H1 (cell line): ENCODE results near the gene LOXHD1. TPM values are rescaled to one million over a fixed set of nuclear protein-coding genes. Genes with fewer than 3 reads are reported as not detected.
A peak's percentile ranks its signal among the peaks of the same experiment; 100 is the strongest.

ENCODE experiments used
- CTCF ChIA-PET: fragments of 300-600 bp; sonication (Branson Sonifier 250); formaldehyde crosslinking; loops from one replicate; lab custom pipeline; 2021; ENCODE audit not compliant: partially characterized antibody; lab: Charles Lee
- POLR2A ChIA-PET: fragments of 300-600 bp; sonication (Branson Sonifier 250); formaldehyde crosslinking; loops from one replicate; lab custom pipeline; 2021; ENCODE audit warnings: inconsistent platforms; ENCODE audit not compliant: partially characterized antibody; lab: Charles Lee
- DNase-seq, 2 experiments: peaks; one replicate each; pipeline versions ENCODE4 v3.0.0 to v3.0.0-alpha.2; 2010 to 2022; ENCODE audit warnings: low spot score in 2 of 2, low read depth in 1 of 2, mixed read lengths in 1 of 2
- FAIRE-seq: peaks from 2 replicates; lab custom pipeline; 2011; peaks lifted over from hg19 to GRCh38; lab: Jason Lieb, UNC
- H2AFZ ChIP-seq: 2 replicates; pipeline ENCODE4 v1.8.1; 2012; ENCODE audit warnings: low read length, inconsistent platforms
- H2AK5ac ChIP-seq: 2 replicates; pipeline ENCODE4 v1.6.1; 2013; ENCODE audit warnings: low read depth, low read length
- H2BK120ac ChIP-seq: replicated peaks from 2 replicates; pipeline ENCODE3; 2013; ENCODE audit warnings: low read depth, low read length, inconsistent platforms
- H2BK12ac ChIP-seq: 2 replicates; pipeline ENCODE4 v1.6.1; 2013; ENCODE audit warnings: low read depth, low read length
- H2BK15ac ChIP-seq: 2 replicates; pipeline ENCODE4 v1.6.1; 2013; ENCODE audit warnings: low read length
- H2BK20ac ChIP-seq: 2 replicates; pipeline ENCODE4 v1.6.1; 2013; ENCODE audit warnings: low read length
- H2BK5ac ChIP-seq: 2 replicates; pipeline ENCODE4 v1.6.1; 2013; ENCODE audit warnings: low read depth, low read length
- H3K14ac ChIP-seq: 2 replicates; pipeline ENCODE4 v1.6.1; 2013; ENCODE audit warnings: inconsistent platforms; ENCODE audit not compliant: insufficient read length
- H3K18ac ChIP-seq: 2 replicates; pipeline ENCODE4 v1.6.1; 2013; ENCODE audit warnings: low read length; ENCODE audit errors: extremely low read depth
- H3K23ac ChIP-seq: 2 replicates; pipeline ENCODE4 v1.6.1; 2013; ENCODE audit warnings: inconsistent platforms; ENCODE audit not compliant: insufficient read length
- H3K23me2 ChIP-seq: 2 replicates; pipeline ENCODE4 v1.6.1; 2013; ENCODE audit warnings: low read depth, low read length
- H3K27ac ChIP-seq: 2 replicates; pipeline ENCODE4 v1.6.1; 2011; ENCODE audit warnings: low read depth, low read length, inconsistent platforms
- H3K27me3 ChIP-seq, 4 experiments: replicated peaks in 1 of 4; 1 replicate in 1 of 4; 2 replicates in 3 of 4; pipeline versions ENCODE4 v1.6.1 to v1.8.1; 2011 to 2013; ENCODE audit warnings: low read length in 3 of 4, mild to moderate bottlenecking in 3 of 4, inconsistent platforms in 2 of 4, mixed read lengths in 2 of 4, moderate library complexity in 1 of 4; ENCODE audit not compliant: control insufficient read depth in 3 of 4, insufficient read depth in 3 of 4; ENCODE audit errors: extremely low read depth in 1 of 4
- H3K36me3 ChIP-seq, 4 experiments: 2 replicates each; pipeline versions ENCODE4 v1.6.1 to v1.8.1; 2011 to 2013; ENCODE audit warnings: mild to moderate bottlenecking in 4 of 4, low read length in 3 of 4, moderate library complexity in 2 of 4, control low read depth in 1 of 4, inconsistent platforms in 1 of 4; ENCODE audit not compliant: insufficient read depth in 4 of 4, control insufficient read depth in 2 of 4
- H3K4ac ChIP-seq: replicated peaks from 2 replicates; pipeline ENCODE3; 2013; ENCODE audit warnings: low read length, low read depth, mixed read lengths, inconsistent platforms; ENCODE audit not compliant: insufficient read length
- H3K4me1 ChIP-seq, 4 experiments: replicated peaks in 1 of 4; 1 replicate in 1 of 4; 2 replicates in 3 of 4; pipeline versions ENCODE4 v1.6.1 to v1.8.1; 2011 to 2013; ENCODE audit warnings: low read length in 3 of 4, inconsistent platforms in 2 of 4, mixed read lengths in 1 of 4; ENCODE audit not compliant: insufficient read depth in 4 of 4, control insufficient read depth in 3 of 4
- H3K4me2 ChIP-seq, 2 experiments: 2 replicates each; pipeline versions ENCODE4 v1.6.1 to v1.8.1; 2011 to 2013; ENCODE audit warnings: low read depth in 2 of 2, low read length in 2 of 2, control low read depth in 1 of 2, inconsistent platforms in 1 of 2, mild to moderate bottlenecking in 1 of 2; ENCODE audit not compliant: insufficient read depth in 1 of 2
- H3K4me3 ChIP-seq, 4 experiments: fragments of 200-600, 300-600 bp in 1 of 4; sonication (generic), shearing (Covaris generic), sonication (Bioruptor Twin) in 1 of 4; 2 replicates each; pipeline versions ENCODE4 v1.5.1 to v1.8.1; 2011 to 2016; ENCODE audit warnings: low read length in 4 of 4, low read depth in 3 of 4, control low read depth in 2 of 4, inconsistent platforms in 2 of 4, mild to moderate bottlenecking in 2 of 4, mixed read lengths in 1 of 4, moderate library complexity in 1 of 4; ENCODE audit not compliant: insufficient read depth in 2 of 4; ENCODE audit errors: extremely low read depth in 1 of 4
- H3K56ac ChIP-seq: replicated peaks from 2 replicates; pipeline ENCODE3; 2013; ENCODE audit warnings: low read depth, mild to moderate bottlenecking, mixed read lengths, low read length, inconsistent platforms; ENCODE audit not compliant: insufficient read length
- H3K79me1 ChIP-seq: 2 replicates; pipeline ENCODE4 v1.6.1; 2013; ENCODE audit warnings: low read depth, low read length, control low read depth
- H3K79me2 ChIP-seq, 2 experiments: 2 replicates each; pipeline versions ENCODE4 v1.6.1 to v1.8.1; 2012 to 2013; ENCODE audit warnings: low read length in 2 of 2, mild to moderate bottlenecking in 2 of 2, inconsistent platforms in 1 of 2; ENCODE audit not compliant: insufficient read depth in 2 of 2, control insufficient read depth in 1 of 2
- H3K9ac ChIP-seq, 4 experiments: replicated peaks in 1 of 4; 1 replicate in 1 of 4; 2 replicates in 3 of 4; pipeline versions ENCODE4 v1.6.1 to v1.8.1; 2011 to 2013; ENCODE audit warnings: low read depth in 3 of 4, low read length in 3 of 4, control low read depth in 2 of 4, mild to moderate bottlenecking in 2 of 4, moderate library complexity in 2 of 4, inconsistent platforms in 1 of 4; ENCODE audit errors: extremely low read depth in 1 of 4
- H3K9me3 ChIP-seq, 2 experiments: 2 replicates each; pipeline versions ENCODE4 v1.6.1 to v1.8.1; 2012 to 2013; ENCODE audit warnings: mild to moderate bottlenecking in 2 of 2, moderate library complexity in 2 of 2, control low read depth in 1 of 2, inconsistent platforms in 1 of 2, low read depth in 1 of 2, low read length in 1 of 2, mixed read lengths in 1 of 2; ENCODE audit not compliant: insufficient read depth in 2 of 2
- H4K20me1 ChIP-seq, 2 experiments: replicated peaks in 1 of 2; 2 replicates each; pipeline versions ENCODE3 to v1.8.1; 2011 to 2013; ENCODE audit warnings: inconsistent platforms in 2 of 2, low read length in 2 of 2, mild to moderate bottlenecking in 1 of 2; ENCODE audit not compliant: insufficient read depth in 2 of 2, control insufficient read depth in 1 of 2
- H4K5ac ChIP-seq: 2 replicates; pipeline ENCODE4 v1.6.1; 2013; ENCODE audit warnings: low read length, low read depth, mixed read lengths, inconsistent platforms; ENCODE audit not compliant: insufficient read length
- H4K8ac ChIP-seq: 2 replicates; pipeline ENCODE4 v1.8.0; 2013; ENCODE audit warnings: mild to moderate bottlenecking, moderate library complexity, low read length, inconsistent platforms; ENCODE audit not compliant: insufficient read depth; ENCODE audit errors: extremely low read depth
- H4K91ac ChIP-seq: replicated peaks from 2 replicates; pipeline ENCODE3; 2013; ENCODE audit warnings: low read length, mixed read lengths, inconsistent platforms; ENCODE audit not compliant: insufficient read length
- ASH2L ChIP-seq: fragments of 200-600, 300-600 bp; sonication (generic); IDR thresholded peaks from one replicate; pipeline ENCODE4 v1.7.1; 2017; ENCODE audit warnings: low read length
- CBX8 ChIP-seq: fragments of 300-800, 300-1000 bp; sonication (generic); IDR thresholded peaks from 2 replicates; pipeline ENCODE4 v1.7.1; 2016; ENCODE audit warnings: low read depth, low read length, borderline replicate concordance
- CREB1 ChIP-seq: IDR thresholded peaks from 2 replicates; pipeline ENCODE4 v1.6.1; 2012; ENCODE audit warnings: inconsistent platforms
- HDAC2 ChIP-seq, 2 experiments: fragments of 300-600 bp in 1 of 2; sonication (generic) in 1 of 2; IDR thresholded peaks; 2 replicates each; pipeline ENCODE4 v1.6.1; 2011 to 2012; ENCODE audit warnings: low read depth in 2 of 2, low read length in 2 of 2, mild to moderate bottlenecking in 2 of 2, moderate library complexity in 2 of 2, borderline replicate concordance in 1 of 2, inconsistent platforms in 1 of 2
- KDM1A ChIP-seq: fragments of 200-600, 300-600 bp; sonication (generic); IDR thresholded peaks from 2 replicates; pipeline ENCODE4 v1.7.1; 2016; ENCODE audit warnings: mild to moderate bottlenecking, low read length, borderline replicate concordance
- KDM4A ChIP-seq: IDR thresholded peaks from one replicate; pipeline ENCODE4 v1.7.1; 2012; ENCODE audit warnings: low read depth, mild to moderate bottlenecking, moderate library complexity, low read length, inconsistent platforms; ENCODE audit not compliant: severe bottlenecking
- KDM5A ChIP-seq: fragments of 200-600 bp; IDR thresholded peaks from 2 replicates; pipeline ENCODE4 v1.7.1; 2012; ENCODE audit warnings: mild to moderate bottlenecking, low read length, inconsistent platforms, mixed read lengths
- MAFK ChIP-seq: IDR thresholded peaks from 2 replicates; pipeline ENCODE4 v1.6.1; 2012; ENCODE audit warnings: low read depth, mild to moderate bottlenecking, improper control_type of control experiment, low read length
- POLR2AphosphoS5 ChIP-seq: IDR thresholded peaks from 2 replicates; pipeline ENCODE4 v1.6.1; 2011; ENCODE audit warnings: low read depth, low read length
- RAD21 ChIP-seq, 2 experiments: IDR thresholded peaks in 1 of 2; conservative IDR thresholded peaks in 1 of 2; 2 replicates each; pipeline ENCODE4 v1.6.1; 2011; ENCODE audit warnings: low read depth in 2 of 2, low read length in 2 of 2, improper control_type of control experiment in 1 of 2, inconsistent platforms in 1 of 2, mild to moderate bottlenecking in 1 of 2, moderate library complexity in 1 of 2
- RNF2 ChIP-seq: fragments of 200-900, 300-1000 bp; sonication (generic); IDR thresholded peaks from 2 replicates; pipeline ENCODE4 v1.7.1; 2016; ENCODE audit warnings: borderline replicate concordance, low read depth, mild to moderate bottlenecking, antibody characterized with exemption, low read length; ENCODE audit not compliant: poor library complexity, severe bottlenecking; ENCODE audit errors: missing control alignments
- TAF7 ChIP-seq: optimal IDR thresholded peaks from 2 replicates; pipeline ENCODE3; 2011; ENCODE audit warnings: low read depth, mild to moderate bottlenecking, inconsistent platforms, low read length, moderate library complexity, borderline replicate concordance
- TCF12 ChIP-seq: IDR thresholded peaks from 2 replicates; pipeline ENCODE4 v1.6.1; 2011; ENCODE audit warnings: low read depth, mild to moderate bottlenecking, low read length
- WGBS, 2 experiments: shearing (Covaris generic) in 1 of 2; methylation state at CpG; one replicate each; pipeline versions ENCODE4 v1.1.6 to v1.1.7; 2013 to 2015; ENCODE audit warnings: low lambda C conversion rate in 2 of 2, mixed read lengths in 2 of 2, inconsistent platforms in 1 of 2, low coverage in 1 of 2, missing lambda C conversion rate in 1 of 2; ENCODE audit not compliant: insufficient replicate concordance in 2 of 2, insufficient coverage in 1 of 2, insufficient read length in 1 of 2; ENCODE audit errors: extremely low coverage in 1 of 2, missing lambda C conversion rate in 1 of 2; 5-methylcytosine and 5-hydroxymethylcytosine counted together
- polyA plus RNA-seq, 7 experiments: library from polyadenylated mRNA; depleted of rRNA in 3 of 7; stranded (reverse) in 5 of 7; unstranded in 2 of 7; fragments of >200 nt in 5 of 7; fragments of 200-250 nt in 2 of 7; gene quantifications; 1 replicate in 5 of 7; 2 replicates in 1 of 7; 4 replicates in 1 of 7; pipeline versions ENCODE4 v1.2.1 to v1.2.3, GENCODE V29; 2011 to 2013; ENCODE audit warnings: missing spikeins in 2 of 7, mixed read lengths in 2 of 7
- total RNA-seq: library from RNA; stranded (reverse); fragmentation: NEBNext Ultra II Directional; extraction: Animal tissue kit (Norgen Biotek cat#: 25700); gene quantifications from 2 replicates; pipeline ENCODE4 v1.2.1, GENCODE V29; 2021

The LOXHD1 gene
- total and polyA plus RNA-seq, 2 of the 8 experiments (the other 6 are each of a cell fraction or from before 2014, with no cell fraction given) = 0.02 TPM; not detected in 1

GRCh38 chr18:46623541-46623940 lies 33.5 kb downstream of the LOXHD1 start:
- Histone ChIP-seq H3K4me1 (peaks cover 0 to 3% (median 0%) of the 10 kb centered on the region in 4 experiments; a peak in 1 of 7 replicates), H3K56ac (no peak overlapping the region), H4K20me1 (no peaks in the 10 kb centered on the region), H4K5ac (no peak overlapping the region), H3K14ac (no peak overlapping the region), H3K9me3 (no peaks in the 10 kb centered on the region), H4K91ac (peak overlapping the region; percentile 7), H3K18ac (no peak overlapping the region), H2BK5ac (peak overlapping the region; percentile 20; the same call in 1 of the 2 replicates), H3K27me3 (no peaks in the 10 kb centered on the region), H3K23ac (no peak overlapping the region), H2BK15ac (no peak overlapping the region), H3K4ac (peak overlapping the region; percentile 5), H3K9ac (no peak overlapping the region), H2AK5ac (no peak overlapping the region), H3K36me3 (no peaks in the 10 kb centered on the region), H2BK120ac (no peak overlapping the region), H2BK20ac (peak overlapping the region; percentile 36; the same call in 1 of the 2 replicates), H2BK12ac (no peak overlapping the region), H3K27ac (no peak overlapping the region), H3K23me2 (no peaks in the 10 kb centered on the region), H3K79me1 (no peaks in the 10 kb centered on the region), H3K79me2 (no peaks in the 10 kb centered on the region), H3K4me3 (no peak overlapping the region), H3K4me2 (no peak overlapping the region), H2AFZ (peak overlapping the region; percentile 63; the same call in 1 of the 2 replicates), H4K8ac (peak overlapping the region; percentile 87; the same call in 1 of the 2 replicates)
- POLR2A ChIA-PET = interaction anchor here (0.7 kb wide), 1 partner anchor 450 kb away, joined by 3 read pairs; a partner anchor contains a TSS
- DNase-seq (peak in 1 of 2 experiments; percentile 44), FAIRE-seq (no peak)
- WGBS, 2 experiments = 95% methylated on average over 10 of the region's 10 CpGs; no CpG with 5 or more reads in 1 of the 2 experiments
- CTCF ChIA-PET = interaction anchor here (0.6 to 5.6 kb wide), 15 partner anchors 12 to 346 kb away, joined by 3 to 64 read pairs (median 4); partner anchors contain the start of gene LOXHD1
- TF ChIP-seq ASH2L (no peak), KDM5A (no peak), RNF2 (no peak), RAD21 (IDR thresholded peaks at IDR 0.05 in 1 of 2, conservative IDR thresholded peaks at IDR 0.05 in 1 of 2; ENCODE audit: low read depth in 2 of 2, low read length in 2 of 2) (no peak), MAFK (no peak), POLR2AphosphoS5 (no peak), CREB1 (no peak), KDM4A (no peak), TAF7 (no peak), TCF12 (no peak), HDAC2 (IDR thresholded peaks at IDR 0.05; ENCODE audit: borderline replicate concordance in 1 of 2, low read depth in 2 of 2, low read length in 2 of 2) (no peak), CBX8 (no peak), KDM1A (no peak)
